CD14-positive monocyte (primary cell): ENCODE data around the gene COG7. TPM values are rescaled to one million over a fixed set of nuclear protein-coding genes. Genes with fewer than 3 reads are reported as not detected.

Source experiments
- DNase-seq, 3 donors: peaks; one replicate each; pipeline ENCODE4 v3.0.0-alpha.2; 2011 to 2022
- H2AFZ ChIP-seq: 2 replicates; pipeline ENCODE4 v1.6.0; 2012; ENCODE audit warnings: mild to moderate bottlenecking, low read depth, low read length, inconsistent platforms; ENCODE audit not compliant: insufficient read depth, poor library complexity, severe bottlenecking
- H3K27ac ChIP-seq, 2 donors: 1 replicate in 1 of 2; 2 replicates in 1 of 2; pipeline ENCODE4 v1.5.1; 2012 to 2013; ENCODE audit warnings: low read length in 2 of 2, control low read depth in 1 of 2, inconsistent platforms in 1 of 2, low read depth in 1 of 2, mild to moderate bottlenecking in 1 of 2
- H3K27me3 ChIP-seq, 2 donors: one replicate each; pipeline versions ENCODE4 v1.6.0 to v1.6.1; 2011 to 2013; ENCODE audit warnings: low read length in 2 of 2; ENCODE audit not compliant: control insufficient read depth in 2 of 2, insufficient read depth in 2 of 2
- H3K36me3 ChIP-seq, 2 donors: replicated peaks in 1 of 2; 1 replicate in 1 of 2; 2 replicates in 1 of 2; pipeline versions ENCODE4 v1.5.1 to v1.6.1; 2012 to 2013; ENCODE audit warnings: low read length in 2 of 2, control low read depth in 1 of 2, inconsistent platforms in 1 of 2, mild to moderate bottlenecking in 1 of 2; ENCODE audit not compliant: insufficient read depth in 2 of 2, control insufficient read depth in 1 of 2
- H3K4me1 ChIP-seq, 2 donors: 1 replicate in 1 of 2; 2 replicates in 1 of 2; pipeline versions ENCODE4 v1.5.1 to v1.6.1; 2012 to 2013; ENCODE audit warnings: low read length in 2 of 2, control low read depth in 1 of 2, inconsistent platforms in 1 of 2, mild to moderate bottlenecking in 1 of 2, moderate library complexity in 1 of 2; ENCODE audit not compliant: insufficient read depth in 2 of 2, control insufficient read depth in 1 of 2
- H3K4me2 ChIP-seq: replicated peaks from 2 replicates; pipeline ENCODE3; 2012; ENCODE audit warnings: low read length, moderate library complexity, mild to moderate bottlenecking; ENCODE audit not compliant: poor library complexity, severe bottlenecking; ENCODE audit errors: extremely low read depth
- H3K4me3 ChIP-seq, 3 experiments: fragments of 200-600 bp in 1 of 3; sonication (generic) in 1 of 3; replicated peaks in 1 of 3; 1 replicate in 2 of 3; 2 replicates in 1 of 3; pipeline ENCODE4 v1.5.1; 2011 to 2013; ENCODE audit warnings: low read length in 3 of 3, mild to moderate bottlenecking in 3 of 3, control low read depth in 2 of 3, low read depth in 2 of 3, inconsistent platforms in 1 of 3, moderate library complexity in 1 of 3
- H3K79me2 ChIP-seq: 2 replicates; pipeline ENCODE4 v1.6.0; 2012; ENCODE audit warnings: mild to moderate bottlenecking, control low read depth, inconsistent platforms, low read length, moderate library complexity; ENCODE audit not compliant: insufficient read depth
- H3K9ac ChIP-seq: 2 replicates; pipeline ENCODE4 v1.6.0; 2017; ENCODE audit warnings: low read length, mild to moderate bottlenecking; ENCODE audit not compliant: insufficient read depth, poor library complexity, severe bottlenecking
- H3K9me3 ChIP-seq, 2 donors: replicated peaks in 1 of 2; 1 replicate in 1 of 2; 2 replicates in 1 of 2; pipeline versions ENCODE4 v1.5.1 to v1.6.1; 2012 to 2013; ENCODE audit warnings: low read length in 2 of 2, control low read depth in 1 of 2; ENCODE audit not compliant: control insufficient read depth in 1 of 2, insufficient read depth in 1 of 2
- H4K20me1 ChIP-seq: 2 replicates; pipeline ENCODE4 v1.6.0; 2012; ENCODE audit warnings: mild to moderate bottlenecking, low read length, control low read depth, moderate library complexity; ENCODE audit not compliant: insufficient read depth
- H3K27ac Mint-ChIP-seq, 7 donors: one replicate each; pipeline ENCODE4 v1.8.0; 2020; ENCODE audit warnings: mild to moderate bottlenecking in 7 of 7, mixed read lengths in 7 of 7, moderate library complexity in 6 of 7, inconsistent platforms in 2 of 7
- H3K27me3 Mint-ChIP-seq, 3 donors: one replicate each; pipeline ENCODE4 v1.8.0; 2021 to 2022; ENCODE audit warnings: low read depth in 3 of 3, mild to moderate bottlenecking in 3 of 3, mixed read lengths in 3 of 3, moderate library complexity in 3 of 3, inconsistent platforms in 1 of 3
- H3K36me3 Mint-ChIP-seq, 2 donors: one replicate each; pipeline ENCODE4 v1.8.0; 2020; ENCODE audit warnings: mixed read lengths in 2 of 2, inconsistent platforms in 1 of 2, mild to moderate bottlenecking in 1 of 2
- H3K4me1 Mint-ChIP-seq: one replicate; pipeline ENCODE4 v1.8.0; 2020; ENCODE audit warnings: mild to moderate bottlenecking, mixed read lengths
- H3K4me3 Mint-ChIP-seq, 2 donors: one replicate each; pipeline ENCODE4 v1.8.0; 2020; ENCODE audit warnings: mild to moderate bottlenecking in 2 of 2, mixed read lengths in 2 of 2, moderate library complexity in 1 of 2
- H3K9me3 Mint-ChIP-seq, 7 donors: one replicate each; pipeline ENCODE4 v1.8.0; 2020 to 2022; ENCODE audit warnings: mixed read lengths in 7 of 7, mild to moderate bottlenecking in 6 of 7, moderate library complexity in 6 of 7, inconsistent platforms in 2 of 7
- CTCF ChIP-seq: fragments of 200-600 bp; IDR thresholded peaks from one replicate; pipeline ENCODE4 v1.8.0; 2022; ENCODE audit warnings: antibody characterized with exemption, mild to moderate bottlenecking
- WGBS: methylation state at CpG from one replicate; pipeline ENCODE4 v1.1.5; 2013; ENCODE audit warnings: missing lambda C conversion rate; ENCODE audit not compliant: insufficient coverage; 5-methylcytosine and 5-hydroxymethylcytosine counted together
- intact Hi-C, 2 donors: fragments of 100-400 bp; cut with micrococcal nuclease; formaldehyde crosslinking; loops; one replicate each; pipeline versions ENCODE4 v1.15.0 to v1.15.1; 2023
- polyA plus RNA-seq, 3 donors: library from polyadenylated mRNA; depleted of rRNA in 1 of 3; unstranded in 2 of 3; stranded (reverse) in 1 of 3; fragments of 300-500 nt in 2 of 3; fragments of >200 nt in 1 of 3; fragmentation: Illumina TruSeq in 2 of 3; gene quantifications; 1 replicate in 2 of 3; 2 replicates in 1 of 3; pipeline ENCODE4 v1.2.3, GENCODE V29; 2012 to 2021

COG7 gene
- polyA plus RNA-seq, 3 donors: 6.6 to 28.8 (median 8.0) TPM

- Mint-ChIP-seq H3K4me1 (no peaks in the 10 kb centered on the region), H3K36me3 (peaks cover 77 to 79% of the 10 kb centered on the region in 2 donors), H3K27ac (no peak overlapping the region), H3K27me3 (no peaks in the 10 kb centered on the region), H3K4me3 (no peak overlapping the region), H3K9me3 (no peaks in the 10 kb centered on the region)
- no peaks in the 10 kb centered on the region for H4K20me1 ChIP-seq
- intact Hi-C loops: no loop called here
- H3K4me3 ChIP-seq: no peak overlapping the region
- no peak overlapping the region for H3K9ac ChIP-seq
- H3K27ac ChIP-seq: no peak overlapping the region
- no peak for DNase-seq
- no peak for TF ChIP-seq CTCF
- no peaks in the 10 kb centered on the region for H3K79me2 ChIP-seq
- WGBS: 97% methylated on average over 3 of the region's 6 CpGs
- no peak overlapping the region for H2AFZ ChIP-seq
- H3K4me1 ChIP-seq: no peaks in the 10 kb centered on the region
- H3K9me3 ChIP-seq: no peaks in the 10 kb centered on the region
- peaks cover 63 to 95% of the 10 kb centered on the region in 2 donors for H3K36me3 ChIP-seq
- H3K4me2 ChIP-seq: no peak overlapping the region
- H3K27me3 ChIP-seq: no peaks in the 10 kb centered on the region
These were observed 38.3 kb downstream of the COG7 start for GRCh38 chr16:23414731-23415130.

- WGBS: 100% methylated on average over 1 of the region's 4 CpGs
- TF ChIP-seq CTCF: no peak
- Histone ChIP-seq H3K27me3 (no peaks in the 10 kb centered on the region), H3K36me3 (peaks cover 62 to 93% of the 10 kb centered on the region in 2 donors), H3K27ac (no peak overlapping the region), H3K9ac (no peak overlapping the region), H3K4me1 (no peaks in the 10 kb centered on the region), H3K79me2 (no peaks in the 10 kb centered on the region), H3K4me3 (no peak overlapping the region), H4K20me1 (no peaks in the 10 kb centered on the region), H3K4me2 (no peak overlapping the region), H3K9me3 (no peaks in the 10 kb centered on the region), H2AFZ (no peak overlapping the region)
- peaks cover 0 to 2% (median 0%) of the 10 kb centered on the region in 3 donors for H3K27me3 Mint-ChIP-seq
- H3K36me3 Mint-ChIP-seq: peaks cover 78 to 83% of the 10 kb centered on the region in 2 donors
- H3K9me3 Mint-ChIP-seq: no peaks in the 10 kb centered on the region
- H3K4me1 Mint-ChIP-seq: no peaks in the 10 kb centered on the region
- intact Hi-C loops: no loop called here
- no peak overlapping the region for H3K4me3 Mint-ChIP-seq
- no peak for DNase-seq
- H3K27ac Mint-ChIP-seq: no peak overlapping the region
These were observed 42.8 kb downstream of the COG7 start for GRCh38 chr16:23410176-23410575.
